HG03175 (cell line): ENCODE data around the gene NSMF.
"Not testable (repeated sequence)": the region's sequence is repeated elsewhere in the genome, so short reads cannot be mapped to it uniquely, and the experiment has no call there.

Experiments used
- ATAC-seq: cut with Tn5 transposase; IDR thresholded peaks from one replicate; pipeline ENCODE4 v1.9.1; 2021; ENCODE audit warnings: mild to moderate bottlenecking, moderate library complexity; ENCODE audit not compliant: unreplicated experiment

Gene NSMF

DNA sequence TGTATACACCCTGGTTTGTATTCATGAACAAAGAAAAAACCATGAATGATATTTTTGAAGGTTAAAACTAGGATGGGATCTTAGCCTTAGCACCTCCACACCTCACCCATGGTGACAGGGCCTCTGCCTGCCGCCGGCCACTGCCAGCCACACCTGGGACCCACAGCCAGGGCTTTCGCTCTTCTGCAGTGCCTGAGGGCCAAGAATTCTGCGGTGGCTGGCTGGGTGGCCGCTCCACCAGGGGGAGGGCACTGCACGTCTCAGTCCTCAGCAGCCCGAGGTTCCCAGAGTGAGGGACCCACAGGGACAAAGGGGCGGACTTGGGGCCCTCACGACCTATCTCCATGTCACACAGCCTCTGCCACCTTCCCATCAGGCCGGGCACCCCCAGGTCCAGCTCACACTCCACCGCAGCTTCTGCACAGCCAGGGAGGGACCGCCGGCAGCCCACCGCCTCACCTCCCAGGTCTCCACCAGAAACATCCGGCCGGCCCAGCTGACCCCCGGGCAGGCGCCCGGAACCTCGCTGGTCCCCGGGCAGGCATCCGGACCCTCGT lies 43.0 kb downstream of the NSMF start:
- ATAC-seq, result no peak

DNA sequence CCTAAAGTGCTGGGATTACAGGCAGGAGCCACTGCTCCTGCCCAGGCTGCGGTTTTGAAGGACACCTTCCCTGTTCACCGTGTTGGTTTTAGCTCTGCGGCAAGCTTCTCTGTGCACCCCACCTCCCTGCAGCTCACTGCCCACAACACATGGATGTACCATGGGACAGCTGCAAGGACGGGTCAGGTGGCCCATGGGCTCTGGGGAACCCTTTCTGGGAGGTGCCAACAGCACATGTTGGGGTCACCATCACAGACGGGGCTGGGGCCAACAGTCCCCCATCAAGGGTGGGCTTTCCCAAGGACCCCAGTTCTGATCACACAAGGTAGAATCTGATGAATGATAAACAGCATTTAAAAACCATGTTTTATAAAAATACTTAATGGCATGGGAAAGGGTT lies 43.7 kb downstream of the NSMF start:
- ATAC-seq, result no peak

DNA sequence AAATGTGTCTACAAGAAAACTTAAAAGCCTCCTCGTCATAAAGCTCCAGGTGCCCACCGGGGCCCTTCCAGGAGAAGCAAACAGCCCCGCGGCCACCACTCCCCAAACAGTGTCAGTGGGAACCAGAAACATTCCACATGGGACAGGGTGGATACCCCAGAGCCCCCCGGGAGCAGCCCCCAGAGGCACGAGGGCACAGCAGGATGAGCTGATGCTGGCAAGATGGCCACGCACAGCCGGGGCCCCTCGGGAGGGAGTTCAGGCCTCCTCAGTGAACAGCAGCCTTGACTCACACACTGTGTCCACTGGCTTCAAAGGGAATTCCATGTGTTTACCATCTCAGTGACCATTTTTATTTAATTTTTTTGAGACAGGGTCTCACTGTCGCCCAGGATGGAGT lies 46.7 kb downstream of the NSMF start:
- no peak for ATAC-seq

DNA sequence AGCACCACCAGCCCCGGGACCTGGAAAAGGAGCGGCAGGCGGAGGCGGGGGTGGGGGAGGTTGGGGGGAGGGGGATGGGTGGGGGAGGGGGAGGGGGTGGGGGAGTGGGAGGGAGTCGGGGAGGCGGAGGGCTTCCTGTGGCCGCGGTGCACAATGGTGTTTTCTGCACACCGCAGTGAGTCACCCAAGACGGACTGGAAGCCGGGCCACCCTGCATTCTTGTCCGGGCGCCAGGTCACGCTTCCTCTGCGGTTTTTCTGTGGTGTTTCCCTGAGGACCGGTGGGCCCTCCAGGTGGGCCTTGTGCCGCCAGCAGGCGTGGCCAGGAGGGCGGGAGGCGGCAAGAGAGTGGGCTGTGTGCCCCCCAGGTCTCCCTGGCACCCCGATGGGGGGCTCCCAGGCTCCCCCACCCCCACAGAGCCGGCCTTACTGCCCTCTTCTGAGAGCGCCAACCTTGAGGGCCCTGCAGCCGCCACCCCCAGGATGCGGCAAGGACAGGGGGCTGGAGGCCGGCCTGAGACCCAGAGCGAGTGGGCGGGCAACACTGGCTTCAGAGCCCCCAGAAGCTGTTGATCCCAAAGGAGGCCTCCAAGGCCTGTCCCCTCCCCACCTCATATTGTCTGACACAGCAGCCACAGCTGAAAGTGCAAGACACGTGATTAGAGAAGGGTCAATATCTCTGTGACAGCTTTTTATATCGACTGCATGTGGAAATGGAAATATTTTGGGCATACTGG lies 47.3 kb downstream of the NSMF start:
- no peak for ATAC-seq

DNA sequence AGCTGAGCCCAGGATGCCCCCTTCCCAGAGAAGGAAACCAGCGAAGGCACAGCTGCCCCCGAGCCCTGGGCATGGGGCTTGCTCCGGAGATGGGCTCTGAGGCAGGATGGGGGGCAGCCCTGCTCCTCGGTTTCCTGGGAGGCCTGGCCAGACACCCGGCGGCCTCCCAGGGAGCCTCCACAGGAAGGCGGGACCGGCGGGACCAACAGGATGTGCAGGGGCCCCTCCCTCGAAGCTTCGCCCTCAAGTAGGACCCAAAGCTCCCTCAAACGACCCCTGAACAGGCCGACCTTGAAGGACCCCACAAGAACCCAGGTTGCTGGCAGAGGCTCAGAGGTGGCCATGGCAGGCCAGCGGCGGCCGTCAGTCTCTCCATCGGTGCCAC lies 47.9 kb downstream of the NSMF start:
- ATAC-seq, result no peak

DNA sequence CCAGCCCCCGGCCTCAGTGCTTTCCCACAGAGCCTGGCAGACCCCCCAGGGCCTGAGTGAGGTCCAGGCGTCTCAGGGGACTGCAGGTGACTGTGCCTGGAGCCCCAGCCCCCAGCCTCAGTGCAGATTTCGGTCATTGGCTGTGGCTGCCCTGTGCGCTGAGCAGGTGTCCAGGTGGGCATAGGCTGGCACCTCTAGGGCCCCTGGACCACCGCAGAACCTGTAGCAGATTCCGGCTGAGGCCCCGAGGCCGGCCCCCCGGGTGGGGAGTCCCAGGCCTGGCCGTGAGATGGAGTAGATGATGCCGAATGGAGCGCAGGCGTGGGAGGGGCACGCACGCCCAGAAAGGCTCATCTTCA lies 48.3 kb downstream of the NSMF start:
- ATAC-seq, result no peak

DNA sequence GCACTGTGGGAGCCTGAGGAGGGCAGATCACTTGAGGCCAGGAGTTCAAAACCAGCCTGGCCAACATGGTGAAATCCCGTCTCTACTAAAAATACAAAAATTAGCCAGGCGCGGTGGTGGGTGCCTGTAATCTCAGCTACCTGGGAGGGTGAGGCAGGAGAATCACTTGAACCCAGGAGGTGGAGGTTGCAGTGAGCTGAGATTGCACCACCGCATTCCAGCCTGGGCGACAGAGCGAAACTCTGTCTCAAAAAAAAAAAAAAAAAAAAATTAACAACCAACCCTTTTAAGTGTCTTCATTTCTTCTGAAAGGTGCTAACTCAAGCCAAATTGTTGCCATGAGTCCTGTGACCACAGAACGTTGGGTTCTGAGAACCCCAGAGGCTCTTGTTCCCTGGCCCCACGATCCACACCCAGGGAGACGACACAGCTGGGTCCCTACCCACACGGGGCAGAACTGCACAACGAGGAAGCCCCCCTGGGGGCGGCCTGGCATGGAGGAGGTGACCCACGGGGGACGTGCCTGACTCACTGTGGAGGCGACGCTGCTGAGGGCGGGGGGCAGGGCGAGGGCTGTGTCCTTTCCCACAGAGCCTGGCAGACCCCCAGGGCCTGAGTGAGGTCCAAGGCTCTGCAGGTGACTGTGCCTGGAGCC lies 48.8 kb downstream of the NSMF start:
- ATAC-seq, result not testable (repeated sequence)

DNA sequence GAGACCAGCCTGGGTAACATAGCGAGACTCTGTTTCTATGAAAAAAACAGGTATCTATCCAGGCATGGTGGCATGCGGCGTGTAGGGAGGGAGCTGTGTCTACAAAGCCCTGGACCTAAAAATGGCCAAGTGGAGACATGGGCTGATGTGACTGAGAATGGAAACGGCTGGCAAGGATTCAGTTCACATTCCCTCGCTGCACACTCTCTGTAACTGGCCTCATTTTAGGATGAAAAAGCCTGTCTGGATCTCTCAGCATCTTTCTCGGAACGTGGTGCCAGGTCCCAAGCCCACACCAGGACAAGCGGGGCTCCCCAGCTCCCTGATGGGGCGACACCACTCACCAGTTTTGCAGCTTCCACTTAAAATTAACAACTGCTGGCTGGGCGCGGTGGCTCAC lies 49.6 kb downstream of the NSMF start:
- no peak for ATAC-seq

DNA sequence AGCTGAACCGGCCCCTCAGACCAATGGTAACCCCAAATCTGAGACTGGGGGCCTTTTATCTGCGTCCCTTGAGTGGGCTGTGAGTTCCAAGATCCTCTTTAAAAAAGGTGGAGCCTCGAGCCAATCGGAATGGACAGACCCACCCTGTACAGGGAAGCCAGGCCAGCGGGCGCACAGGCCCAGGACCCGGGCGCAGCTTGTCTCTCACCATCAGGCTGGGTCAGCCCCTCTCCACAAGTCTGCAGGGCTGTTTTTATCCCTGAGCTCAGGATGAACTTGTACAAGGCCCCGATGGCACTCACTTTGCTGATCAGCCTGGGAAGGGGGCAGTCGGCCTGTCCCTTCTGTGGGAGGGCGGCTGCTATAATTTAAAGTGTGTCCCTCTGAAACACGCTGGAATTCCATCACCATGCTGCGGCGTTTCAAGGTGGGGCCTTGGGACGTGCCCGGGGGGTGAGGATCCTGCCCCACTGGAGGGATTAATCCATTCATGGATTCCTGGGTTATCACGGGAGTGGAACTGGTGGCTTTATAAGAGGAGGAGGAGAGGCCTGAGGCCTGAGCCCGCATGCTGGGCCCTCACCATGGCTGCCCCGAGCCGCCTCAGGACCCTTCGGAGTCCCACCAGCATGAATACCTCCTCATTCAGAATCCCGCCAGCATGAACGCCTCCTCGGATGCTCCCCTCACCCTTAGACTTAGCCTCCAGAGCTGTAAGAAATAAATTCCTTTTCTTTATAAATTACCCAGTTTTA lies 50.3 kb downstream of the NSMF start:
- no peak for ATAC-seq

DNA sequence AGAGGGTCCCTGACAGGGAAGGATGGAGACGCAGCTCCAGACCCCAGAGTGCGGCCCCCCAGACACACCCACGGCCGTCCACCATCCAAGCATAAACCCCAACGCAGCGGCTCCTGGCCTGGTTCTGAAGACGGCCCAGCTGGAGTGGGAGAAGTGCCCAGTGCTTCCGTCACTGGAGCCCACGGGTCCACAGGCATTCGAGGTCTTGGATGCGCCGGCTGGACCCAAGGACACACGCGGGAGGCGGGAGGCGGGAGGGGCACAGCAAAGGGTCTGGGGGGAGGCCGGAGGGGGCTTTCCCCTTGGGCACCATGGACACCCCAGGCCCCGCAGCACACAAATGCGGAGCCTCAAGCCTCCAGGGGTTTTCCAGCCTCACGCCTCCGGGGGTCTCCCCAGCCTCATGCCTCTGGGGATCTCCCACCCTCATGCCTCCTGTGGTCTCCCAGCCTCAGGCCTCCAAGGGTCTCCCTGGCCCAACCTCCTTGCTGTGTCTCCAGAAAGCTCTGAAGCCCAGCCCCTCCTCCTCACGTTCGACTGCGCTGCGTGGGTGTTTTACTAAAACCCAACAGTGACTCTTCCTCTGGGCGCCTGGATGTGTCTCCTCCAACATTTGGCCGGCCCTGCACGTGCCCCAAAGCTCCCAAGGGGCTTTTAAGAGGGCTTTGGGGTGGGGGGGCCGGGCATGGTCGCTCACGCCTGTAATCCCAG lies 51.4 kb downstream of the NSMF start:
- no peak for ATAC-seq

DNA sequence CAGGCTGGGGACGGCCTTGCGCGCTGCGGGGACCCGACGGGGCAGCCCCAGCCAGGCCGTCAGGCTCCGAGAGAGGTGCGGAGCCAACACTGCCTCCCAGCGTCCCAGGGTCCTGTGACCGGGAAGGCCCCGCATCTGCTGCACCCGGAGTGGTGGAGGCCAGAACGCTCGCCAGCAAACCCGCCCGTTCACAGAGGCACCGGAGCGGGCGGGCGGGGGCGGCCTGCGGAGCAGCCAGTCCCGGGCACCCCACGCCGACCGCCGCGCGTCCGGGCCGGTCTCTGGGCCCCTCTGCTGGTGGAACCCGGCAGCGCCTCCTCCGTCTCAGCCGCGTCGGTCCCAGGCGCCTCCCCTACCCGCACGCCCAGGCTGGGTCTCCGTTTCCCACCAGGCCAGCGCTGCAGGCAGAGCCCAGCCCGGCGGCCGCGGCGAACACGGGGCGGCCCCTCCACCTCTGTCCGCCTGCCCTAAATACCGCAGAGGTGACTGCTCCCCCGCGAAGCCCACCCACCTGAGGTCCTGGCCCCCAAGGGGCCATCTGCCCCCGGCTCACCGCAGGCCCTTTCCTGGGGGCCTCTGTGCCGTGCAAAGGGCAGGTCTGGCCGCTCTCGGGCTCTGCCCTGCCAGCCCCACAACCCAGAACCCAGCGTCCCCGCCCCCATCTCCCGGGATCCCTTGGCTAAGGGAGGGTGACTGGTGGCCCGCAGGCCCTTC lies 52.1 kb downstream of the NSMF start:
- peak; percentile 43 for ATAC-seq

DNA sequence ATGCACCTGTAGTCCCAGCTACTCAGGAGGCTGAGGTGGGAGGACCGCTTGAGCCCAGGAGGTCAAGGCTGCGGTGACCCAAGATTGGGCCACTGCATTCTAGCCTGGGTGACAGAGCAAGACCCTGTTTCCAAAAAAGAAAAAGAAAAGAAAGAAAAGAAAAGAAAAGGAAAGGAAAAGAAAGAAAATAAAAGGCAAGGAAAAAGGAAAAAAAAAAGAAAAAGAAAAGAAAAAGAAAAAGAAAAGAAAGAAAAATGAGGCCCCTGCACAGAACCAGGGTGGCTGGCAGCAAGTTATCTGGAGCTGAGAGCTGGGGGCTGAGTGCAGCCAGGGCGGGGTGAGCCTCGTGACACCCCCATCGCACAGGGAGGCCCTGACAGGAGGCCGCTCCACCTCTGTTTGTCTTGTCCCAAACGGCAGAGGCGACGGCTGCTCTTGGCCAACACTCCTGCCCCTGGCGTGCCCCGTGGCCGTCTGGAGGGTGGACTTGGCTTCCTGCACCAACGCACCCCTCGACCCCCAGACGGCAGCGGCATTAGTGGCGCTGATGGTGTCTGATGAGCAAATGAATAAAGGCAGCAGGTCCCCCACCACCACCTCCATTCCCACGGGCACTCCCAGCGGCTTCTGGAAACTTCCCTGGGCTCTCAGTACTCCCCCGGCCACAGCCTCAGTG lies 52.9 kb downstream of the NSMF start:
- ATAC-seq, result no peak

DNA sequence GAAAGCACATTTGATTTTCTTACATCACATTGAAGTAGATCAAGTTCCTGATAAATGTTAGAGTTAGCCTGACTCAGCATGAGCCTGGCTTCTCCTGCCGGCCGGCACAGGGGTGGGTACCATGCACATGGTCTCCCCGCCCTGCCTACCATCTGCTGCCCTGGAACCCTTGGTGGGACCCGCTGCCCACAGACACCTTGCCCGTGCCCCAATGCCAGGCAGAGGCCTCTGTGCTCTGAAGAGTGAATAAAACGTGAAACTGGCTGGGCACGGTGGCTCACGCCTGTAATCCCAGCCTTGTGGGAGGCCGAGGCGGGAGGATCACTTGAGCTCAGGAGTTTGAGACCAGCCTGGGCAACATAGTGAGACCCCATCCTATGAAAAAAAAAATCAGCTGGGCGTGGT lies 53.5 kb downstream of the NSMF start:
- ATAC-seq, result no peak

DNA sequence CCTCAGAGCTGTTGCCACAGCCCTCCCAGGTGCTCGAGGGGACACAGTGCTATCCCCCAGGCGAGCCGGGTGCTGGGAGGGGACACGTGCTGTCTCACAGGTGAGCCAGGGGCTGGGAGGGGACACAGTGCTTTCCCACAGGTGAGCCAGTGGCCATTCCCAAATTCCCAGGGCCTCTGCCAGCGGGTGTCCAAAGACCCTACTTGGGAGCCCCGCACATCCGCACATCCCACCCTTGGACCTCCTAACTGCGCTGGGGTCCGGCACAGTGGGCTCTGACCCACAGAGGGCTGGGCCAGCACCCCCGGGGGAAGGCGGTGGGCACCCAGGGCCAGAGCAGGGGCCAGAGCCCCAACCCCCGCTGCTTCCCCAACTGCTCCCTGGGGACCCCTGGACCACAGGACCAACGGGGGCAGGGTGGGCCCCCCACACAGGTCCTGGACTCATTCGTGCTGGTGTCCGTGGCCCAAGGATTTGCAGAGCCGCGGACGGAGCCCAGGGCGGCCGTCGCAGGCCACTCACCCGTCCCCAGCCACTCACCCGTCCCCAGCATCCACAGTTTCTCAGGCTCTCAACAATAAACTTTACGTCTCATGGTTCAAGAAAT lies 54.1 kb downstream of the NSMF start:
- ATAC-seq, result no peak

DNA sequence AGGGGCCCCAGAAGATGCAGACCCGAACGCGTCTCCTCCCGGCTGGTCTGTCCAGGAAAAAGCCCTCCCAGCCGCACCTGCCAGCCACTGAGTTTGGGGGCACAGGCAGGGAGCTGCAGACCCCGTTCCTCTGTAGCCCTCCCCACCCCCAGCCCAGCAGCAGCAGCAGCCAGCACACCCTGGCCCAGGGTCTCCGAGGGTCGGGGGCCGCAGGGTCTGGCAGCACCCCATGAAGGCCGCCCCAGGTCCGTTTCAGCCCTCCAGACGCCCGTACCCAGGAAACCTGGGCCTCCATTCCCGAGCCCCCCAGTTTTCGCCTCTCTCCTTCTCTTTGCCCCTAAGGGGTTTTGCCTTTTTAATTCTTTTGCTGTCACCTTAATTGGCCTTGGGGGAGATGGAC lies 55.9 kb downstream of the NSMF start:
- ATAC-seq, result no peak

DNA sequence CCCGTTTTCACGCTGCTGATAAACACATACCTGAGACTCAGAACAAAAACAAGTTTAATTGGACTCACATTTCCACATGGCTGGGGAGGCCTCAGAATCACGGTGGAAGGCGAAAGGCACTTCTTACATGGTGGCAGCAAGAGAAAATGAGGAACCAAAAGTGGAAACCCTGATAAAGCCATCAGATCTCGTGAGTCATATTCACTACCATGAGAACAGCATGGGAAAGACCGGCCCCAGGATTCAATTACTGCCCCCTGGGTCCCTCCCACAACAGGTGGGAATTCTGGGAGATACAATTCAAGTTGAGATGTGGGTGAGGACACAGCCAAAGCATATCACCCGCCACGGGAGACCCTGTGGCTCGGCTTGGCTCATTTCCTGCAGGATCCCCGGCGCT lies 56.4 kb downstream of the NSMF start:
- ATAC-seq, result no peak

DNA sequence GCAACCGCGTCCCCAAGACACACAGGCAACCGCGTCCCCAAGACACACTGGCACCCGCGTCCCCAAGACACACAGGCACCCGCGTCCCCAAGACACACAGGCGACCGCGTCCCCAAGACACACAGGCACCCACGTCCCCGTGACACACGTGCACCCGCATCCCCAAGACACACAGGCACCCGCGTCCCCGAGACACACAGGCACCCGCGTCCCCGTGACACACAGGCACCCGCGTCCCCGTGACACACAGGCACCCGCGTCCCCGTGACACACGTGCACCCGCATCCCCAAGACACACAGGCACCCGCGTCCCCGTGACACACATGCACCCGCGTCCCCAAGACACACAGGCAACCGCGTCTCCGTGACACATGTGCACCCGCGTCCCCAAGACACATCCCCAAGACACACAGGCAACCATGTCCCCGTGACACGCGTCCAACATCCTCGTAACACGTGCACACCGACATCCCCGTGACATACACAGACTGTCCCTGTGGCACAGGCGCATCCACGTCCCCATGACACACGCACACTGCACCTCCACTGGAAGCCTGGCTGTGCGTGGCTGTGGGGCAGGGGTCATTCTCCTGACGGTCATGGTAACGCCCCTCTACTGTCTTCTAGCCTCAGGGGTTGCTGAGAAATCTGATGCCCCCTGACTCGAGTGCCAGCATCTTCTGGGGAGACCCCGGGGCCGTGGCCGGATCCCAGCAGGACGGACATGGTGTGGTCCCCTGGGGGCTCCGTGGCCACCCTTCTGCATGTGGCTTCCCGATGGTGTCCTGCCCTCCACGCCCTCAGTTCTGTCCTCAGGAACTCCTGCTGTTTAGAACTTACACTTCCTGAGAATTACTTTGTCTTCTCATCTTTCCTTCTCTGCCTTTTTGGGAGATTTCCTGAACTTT lies 60.3 kb downstream of the NSMF start:
- ATAC-seq, result no peak

DNA sequence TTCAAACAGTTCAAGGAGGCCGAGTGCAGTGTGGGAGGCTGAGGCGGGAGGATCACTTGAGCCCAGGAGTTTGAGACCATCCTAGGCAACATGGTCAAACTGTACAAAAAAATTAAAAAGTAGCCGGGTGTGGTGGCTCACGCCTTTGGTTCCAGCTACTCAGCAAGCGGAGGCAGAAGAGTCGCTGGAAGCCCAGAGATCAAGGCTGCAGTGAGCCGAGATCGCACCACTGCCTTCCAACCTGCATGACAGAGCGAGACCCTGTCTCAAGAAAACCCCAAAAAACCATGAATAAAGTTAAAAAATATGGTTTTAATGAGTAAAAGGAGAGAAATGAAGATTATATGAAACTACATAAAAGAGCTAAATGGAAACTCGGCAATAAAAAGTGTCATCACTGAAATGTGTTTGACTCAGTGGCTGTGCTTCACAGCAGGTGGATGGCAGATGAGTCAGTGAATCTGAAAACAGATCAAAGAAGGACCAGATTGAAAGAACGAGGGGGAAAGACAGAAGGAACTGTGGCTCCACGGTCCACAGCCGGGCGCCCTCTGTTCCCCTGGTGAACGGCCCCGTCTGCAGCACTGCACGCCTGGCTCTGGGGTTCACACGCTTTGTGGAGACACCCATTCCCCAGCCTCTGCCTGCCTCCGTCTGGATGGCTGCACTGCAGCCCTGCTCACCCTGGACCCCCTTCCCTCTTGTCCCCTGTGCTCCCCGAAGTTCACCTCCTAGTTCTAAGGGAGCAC lies 61.3 kb downstream of the NSMF start:
- ATAC-seq, result no peak
